ENCODE measurements around the gene PTOV1.
A peak's percentile ranks its signal among the peaks of the same experiment; 100 is the strongest.

PTOV1 gene

GRCh38 chr19:49873834-49874233 lies 22.9 kb downstream of the PTOV1 start:
- no peak for DNase-seq (ENCODE audit: low read depth)

DNA sequence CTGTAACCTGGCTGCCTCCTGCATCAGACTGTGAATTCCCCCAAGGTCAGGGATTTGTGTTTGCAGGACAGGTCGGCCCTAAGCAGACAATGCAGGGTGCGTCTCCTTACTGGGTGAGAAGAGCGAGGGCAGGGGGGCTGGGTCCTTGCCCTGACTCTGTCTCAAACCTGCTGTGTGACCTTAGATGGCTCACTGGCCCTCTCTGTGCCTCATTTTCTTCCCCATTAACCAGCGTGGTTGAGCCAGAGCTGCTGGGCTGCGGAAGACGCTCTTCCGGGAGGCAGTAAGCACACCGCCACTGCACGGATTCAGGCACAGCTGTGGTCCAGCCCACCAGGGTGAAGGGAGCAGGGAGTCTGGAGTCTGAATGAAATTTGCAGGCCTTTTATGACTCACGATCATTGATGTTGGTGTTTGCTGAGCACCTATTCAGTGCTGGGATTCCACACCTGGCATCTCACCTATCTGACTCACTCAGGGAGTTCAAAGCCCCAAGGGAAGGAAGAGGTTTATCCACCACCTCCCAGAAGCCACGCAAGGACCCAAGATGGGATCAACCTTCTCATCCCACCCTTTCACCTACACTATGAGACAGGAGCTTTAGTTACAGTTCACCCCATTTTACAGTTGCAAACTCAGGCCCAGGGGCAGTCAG lies 23.7 kb downstream of the PTOV1 start:
- DNase-seq (ENCODE audit: low read depth) = no peak

DNA sequence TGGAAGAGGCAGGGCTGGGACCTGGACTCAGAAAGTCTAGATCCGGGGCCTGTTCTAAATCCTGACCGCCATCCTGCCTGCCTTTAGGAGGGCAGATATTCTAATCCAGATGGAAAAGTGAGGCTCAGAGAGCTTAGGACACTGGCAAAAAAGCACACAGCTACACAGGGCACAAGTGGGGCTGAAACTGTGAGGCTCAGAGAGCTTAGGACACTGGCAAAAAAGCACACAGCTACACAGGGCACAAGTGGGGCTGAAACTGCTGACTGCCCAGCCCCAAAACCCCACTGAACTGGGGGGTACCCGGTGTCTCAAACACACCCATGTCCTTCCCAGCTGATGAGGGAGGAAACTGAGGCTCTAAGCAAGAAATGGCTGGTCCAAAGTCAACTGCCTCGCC lies 24.2 kb downstream of the PTOV1 start:
- no peak for DNase-seq (ENCODE audit: low read depth)

DNA sequence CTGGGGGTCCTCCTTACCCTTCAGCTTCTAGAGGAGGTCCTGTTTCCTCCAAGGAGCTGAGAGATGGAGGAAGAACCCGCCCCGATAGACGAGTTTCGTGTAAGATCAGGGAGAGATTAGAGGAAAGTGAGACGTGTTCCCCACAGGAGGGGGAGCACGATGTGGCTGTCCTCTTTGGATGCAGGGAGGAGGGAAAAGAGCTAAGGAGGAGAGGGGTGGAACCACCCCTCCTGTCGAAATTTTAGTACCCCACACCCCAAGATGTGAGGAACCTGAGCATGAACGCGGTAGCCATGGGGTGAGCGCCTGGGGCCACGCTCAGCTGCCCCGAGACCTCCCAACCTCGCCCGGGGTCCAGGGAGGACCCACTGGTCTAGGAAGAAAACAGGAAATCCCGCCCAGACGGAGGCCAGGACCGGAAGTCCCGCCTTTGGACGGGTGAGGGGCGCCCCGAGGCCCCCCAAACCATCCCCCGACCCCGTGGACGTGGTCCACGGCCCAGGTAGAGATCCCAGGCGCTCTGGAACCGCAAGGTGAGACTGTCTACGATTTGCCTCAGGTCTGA lies 25.0 kb downstream of the PTOV1 start:
- peak; percentile 62 for DNase-seq (ENCODE audit: low read depth)

DNA sequence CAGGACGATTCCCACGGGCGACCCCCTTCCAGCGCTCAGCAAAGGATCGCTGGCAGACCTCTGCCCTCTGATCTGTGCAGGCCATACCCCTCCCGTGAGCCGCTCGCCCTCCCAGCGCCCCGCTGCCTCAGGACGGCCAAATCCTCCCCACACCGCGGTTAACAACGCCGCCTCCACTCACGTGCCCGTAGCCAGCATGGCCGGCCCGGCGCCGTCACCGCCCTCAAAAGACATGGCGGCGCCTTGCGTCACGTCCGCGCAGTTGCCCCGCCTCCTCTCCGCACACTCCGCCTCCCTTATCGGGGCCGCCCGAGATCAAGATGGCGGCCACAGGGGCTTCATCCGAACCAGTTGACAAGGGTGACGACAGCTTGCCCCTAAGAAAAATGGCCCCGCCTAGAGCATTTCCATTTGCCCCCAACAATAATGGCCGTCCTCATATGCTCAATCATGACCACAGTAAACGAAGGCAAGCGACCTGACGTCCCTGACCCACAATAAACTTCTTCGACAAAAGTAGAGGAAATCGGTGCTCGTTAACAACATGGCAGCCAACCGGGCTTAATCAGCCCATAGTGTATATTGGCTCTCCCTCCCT lies 25.6 kb downstream of the PTOV1 start:
- DNase-seq (ENCODE audit: low read depth) = peak; percentile 99

DNA sequence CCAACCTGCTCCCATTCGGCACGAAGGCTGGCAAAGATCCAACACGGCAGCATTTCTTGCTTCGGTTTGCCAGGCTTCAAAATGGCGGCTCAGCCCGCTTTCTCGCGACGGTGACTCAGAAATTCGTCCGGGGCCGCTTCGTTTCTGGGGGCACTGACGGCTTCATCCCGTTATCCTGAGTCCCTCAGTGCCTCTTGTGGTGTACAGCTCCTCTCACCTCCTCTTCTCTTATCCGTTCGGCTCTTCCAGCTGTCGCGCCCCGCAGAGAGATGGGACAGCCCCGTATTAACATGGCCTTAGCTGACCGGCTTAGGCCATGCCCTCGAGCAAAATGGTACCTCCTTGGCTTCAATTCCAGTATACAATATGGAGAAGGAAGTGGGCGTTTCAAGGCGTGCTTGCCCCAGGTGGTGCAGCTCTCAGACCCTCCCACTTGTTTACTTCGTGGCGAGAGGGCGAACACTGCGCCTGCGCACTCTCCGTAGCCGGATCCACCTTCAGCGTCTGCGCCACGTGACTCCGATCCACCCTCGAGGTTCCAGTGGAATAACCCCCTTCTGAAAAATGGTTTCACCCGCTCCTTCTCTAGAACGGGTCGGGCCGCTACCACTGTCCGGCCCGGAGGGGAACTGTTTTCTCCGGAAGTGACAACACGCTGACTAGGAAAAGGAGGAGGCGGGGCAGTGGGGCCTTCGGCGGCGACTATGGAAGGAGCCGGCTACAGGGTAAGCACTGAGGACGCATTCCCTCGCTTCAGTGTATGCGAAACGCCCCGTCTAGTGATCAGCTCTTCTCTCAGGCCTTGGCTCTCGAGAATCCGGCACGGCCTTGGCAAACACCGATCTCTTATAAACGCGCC lies 26.3 kb downstream of the PTOV1 start, which contains the start of the genes AKT1S1 and TBC1D17:
TSS of gene AKT1S1 (minus strand) at position 336 of the 859 bp plus-strand sequence. CDS start 4,060 bp downstream, outside the sequence.
TSS of gene TBC1D17 (plus strand) at position 683 of the 859 bp plus-strand sequence. CDS start at position 705, 22 bp downstream.
- DNase-seq (ENCODE audit: low read depth) = peak; percentile 100

DNA sequence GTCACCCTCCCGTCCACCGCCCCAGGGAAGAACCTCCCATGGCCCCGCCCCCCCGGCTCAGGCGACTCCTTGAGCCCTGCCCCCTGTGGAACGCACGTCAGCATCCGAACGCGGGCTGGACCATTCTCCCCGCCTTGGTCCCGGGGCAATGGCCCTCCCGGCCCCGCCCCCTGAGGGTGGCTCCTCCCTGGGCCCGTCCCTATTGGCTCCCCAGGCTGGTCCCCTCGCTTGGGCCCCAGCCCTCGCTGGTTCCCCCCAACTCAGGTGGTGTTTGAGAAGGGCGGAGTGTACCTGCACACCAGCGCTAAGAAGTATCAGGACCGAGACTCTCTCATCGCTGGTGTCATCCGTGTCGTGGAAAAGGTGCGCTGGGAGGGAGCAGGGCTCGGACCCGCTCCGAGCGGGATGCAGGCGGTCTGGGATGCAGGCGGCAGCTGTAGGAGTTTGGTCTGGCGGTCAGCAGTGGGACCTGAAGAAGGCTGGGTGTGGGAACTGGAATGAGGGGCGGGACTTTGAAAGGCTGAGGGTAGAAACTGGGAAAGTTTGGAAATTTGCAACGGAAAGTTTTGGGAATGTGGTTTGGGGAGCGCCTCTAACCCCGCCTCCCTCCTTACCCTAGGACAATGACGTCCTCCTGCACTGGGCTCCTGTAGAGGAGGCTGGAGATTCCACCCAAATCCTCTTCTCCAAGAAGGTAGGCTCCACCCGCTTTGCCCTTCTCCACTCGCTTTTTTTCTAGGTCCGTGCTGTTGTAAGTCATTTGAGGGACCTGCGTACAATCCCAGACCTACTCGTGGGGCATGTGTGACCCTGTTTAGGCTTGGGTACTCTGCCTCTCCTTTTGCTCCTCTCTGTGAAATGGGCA lies 27.2 kb downstream of the PTOV1 start:
- DNase-seq (ENCODE audit: low read depth) = peak; percentile 97

DNA sequence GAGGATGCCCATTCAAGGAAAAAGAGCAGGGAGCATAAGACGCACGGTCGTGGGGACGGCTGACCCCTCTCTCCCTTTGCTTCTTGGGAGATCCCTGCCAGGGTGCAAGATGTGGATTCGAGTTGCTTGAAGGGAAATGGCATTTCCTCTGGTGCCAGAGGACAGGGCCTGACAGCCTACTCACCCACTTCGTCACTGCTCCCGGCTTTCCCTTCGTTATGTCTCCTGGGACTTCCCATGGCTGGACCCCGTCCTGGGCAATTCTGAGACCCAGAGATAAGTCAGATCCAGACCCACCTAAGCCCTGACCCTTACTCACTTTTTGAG lies 27.7 kb downstream of the PTOV1 start:
- DNase-seq (ENCODE audit: low read depth) = no peak

DNA sequence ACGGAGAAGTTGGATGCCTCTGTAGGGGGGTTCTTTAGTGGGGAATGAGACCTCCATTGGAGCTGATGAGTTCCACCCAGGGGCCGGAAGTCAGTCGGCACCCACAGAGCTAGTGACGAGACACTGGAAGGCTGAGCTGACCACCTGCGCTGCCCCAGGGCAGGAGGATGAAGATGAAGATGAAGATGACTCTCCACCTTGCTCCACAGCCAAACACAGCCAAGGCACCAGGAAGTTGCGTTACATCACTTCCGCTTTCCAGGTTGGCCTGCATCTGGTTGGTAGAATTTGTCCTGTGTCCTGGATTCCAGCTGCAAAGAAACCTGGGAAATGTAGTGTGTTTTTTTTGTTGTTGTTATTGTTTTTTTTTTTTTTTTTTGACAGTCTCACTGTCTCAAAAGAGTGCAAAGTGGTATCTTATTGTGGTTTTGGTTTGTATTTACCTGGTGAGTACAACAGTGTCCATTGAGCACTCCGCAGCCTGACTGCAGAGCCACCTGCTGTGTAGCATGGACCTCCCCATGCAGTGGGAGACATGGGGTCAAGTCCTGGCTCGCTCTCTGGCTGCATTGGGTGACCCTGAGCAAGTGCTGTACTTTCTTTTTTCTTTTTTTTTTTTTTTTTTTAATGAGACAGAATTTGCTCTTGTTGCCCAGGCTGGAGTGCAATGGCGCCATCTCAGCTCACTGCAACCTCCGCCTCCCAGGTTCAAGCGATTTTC lies 28.4 kb downstream of the PTOV1 start:
- DNase-seq (ENCODE audit: low read depth) = no peak

DNA sequence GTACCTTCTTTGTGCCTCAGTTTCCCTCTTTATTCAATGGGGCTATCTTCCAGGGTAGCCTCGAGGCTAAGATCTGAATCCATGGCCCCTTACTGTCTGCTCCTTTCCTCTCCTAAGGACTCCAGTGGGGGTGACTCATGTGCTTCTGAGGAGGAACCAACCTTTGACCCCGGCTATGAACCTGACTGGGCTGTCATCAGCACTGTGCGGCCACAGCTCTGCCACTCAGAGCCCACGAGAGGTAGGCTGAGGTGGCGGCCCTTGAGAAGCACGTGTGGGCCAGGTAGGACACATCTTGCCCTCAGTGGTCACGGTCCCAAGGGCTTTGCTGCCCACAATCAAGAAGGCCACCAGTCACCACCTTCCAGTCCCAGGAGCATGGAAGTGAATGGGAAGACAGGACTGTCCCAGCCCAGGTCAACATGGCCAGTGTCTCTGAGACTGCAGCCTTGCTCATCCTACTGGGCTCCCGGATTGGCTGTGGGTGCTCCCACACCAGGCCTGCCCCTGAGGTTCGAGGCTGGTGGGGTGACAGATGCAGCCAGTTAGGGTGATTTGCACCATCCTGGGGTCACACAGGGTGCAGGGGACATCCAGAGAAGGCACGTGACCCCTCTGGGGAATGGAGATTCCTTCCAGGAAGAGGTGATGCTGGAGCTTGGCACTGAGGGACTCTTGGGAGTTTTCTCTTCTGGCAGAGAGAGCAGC lies 29.4 kb downstream of the PTOV1 start:
- DNase-seq (ENCODE audit: low read depth) = no peak

GRCh38 chr19:49881186-49881585 lies 30.2 kb downstream of the PTOV1 start:
- DNase-seq (ENCODE audit: low read depth) = no peak

DNA sequence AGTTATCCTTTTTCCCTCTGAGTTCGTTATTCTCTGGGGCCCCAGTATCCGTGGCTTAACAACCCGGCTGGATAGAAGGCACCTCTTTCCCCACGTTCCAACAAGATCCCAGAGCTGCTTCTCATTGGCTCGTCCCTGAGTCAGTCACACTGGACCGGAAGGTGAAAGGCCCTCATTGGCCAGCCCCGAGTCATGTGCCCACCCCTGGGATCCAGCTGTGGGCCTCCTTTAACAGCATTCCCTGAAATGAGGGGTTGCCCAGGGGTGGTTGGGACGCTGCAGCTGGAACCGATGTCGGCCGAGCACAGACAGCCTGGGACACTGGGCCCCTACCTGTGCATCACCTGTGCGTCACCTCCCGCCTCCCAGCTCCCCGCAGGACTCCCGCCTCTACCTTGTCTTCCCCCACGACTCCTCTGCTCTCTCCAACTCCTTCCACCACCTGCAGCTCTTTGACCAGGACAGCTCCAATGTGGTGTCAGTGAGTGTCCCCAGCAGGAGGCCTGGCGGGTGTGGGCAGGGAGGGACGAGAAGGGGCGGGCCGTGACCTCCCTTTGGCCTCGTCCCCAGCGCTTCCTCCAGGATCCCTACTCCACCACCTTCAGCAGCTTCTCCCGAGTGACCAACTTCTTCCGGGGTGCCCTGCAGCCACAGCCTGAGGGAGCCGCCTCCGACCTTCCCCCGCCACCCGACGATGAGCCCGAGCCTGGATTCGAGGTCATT lies 30.9 kb downstream of the PTOV1 start:
- DNase-seq (ENCODE audit: low read depth) = peak; percentile 25

GRCh38 chr19:49882643-49883042 lies 31.7 kb downstream of the PTOV1 start:
- no peak for DNase-seq (ENCODE audit: low read depth)

DNA sequence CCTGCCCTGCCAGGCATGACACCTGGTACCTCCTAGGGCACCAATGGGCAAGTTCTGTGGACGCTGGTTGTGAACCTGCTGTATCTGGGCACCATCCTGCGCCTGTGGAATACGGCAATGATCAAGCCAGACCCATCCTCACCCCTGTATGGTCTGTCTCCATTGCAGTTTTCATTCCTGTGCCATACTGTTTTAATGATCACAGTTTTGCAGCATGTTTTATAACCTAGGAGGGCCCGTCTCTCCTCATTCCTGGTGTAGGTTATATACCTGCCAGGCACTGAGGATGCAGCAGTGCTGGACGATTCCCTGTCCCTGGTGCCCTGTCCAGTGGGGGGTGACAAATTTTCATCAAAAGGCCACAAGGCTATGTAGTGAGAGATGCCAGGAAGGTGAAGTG lies 32.1 kb downstream of the PTOV1 start:
- no peak for DNase-seq (ENCODE audit: low read depth)

GRCh38 chr19:49884109-49884508 lies 33.1 kb downstream of the PTOV1 start:
- DNase-seq (ENCODE audit: low read depth) = no peak

DNA sequence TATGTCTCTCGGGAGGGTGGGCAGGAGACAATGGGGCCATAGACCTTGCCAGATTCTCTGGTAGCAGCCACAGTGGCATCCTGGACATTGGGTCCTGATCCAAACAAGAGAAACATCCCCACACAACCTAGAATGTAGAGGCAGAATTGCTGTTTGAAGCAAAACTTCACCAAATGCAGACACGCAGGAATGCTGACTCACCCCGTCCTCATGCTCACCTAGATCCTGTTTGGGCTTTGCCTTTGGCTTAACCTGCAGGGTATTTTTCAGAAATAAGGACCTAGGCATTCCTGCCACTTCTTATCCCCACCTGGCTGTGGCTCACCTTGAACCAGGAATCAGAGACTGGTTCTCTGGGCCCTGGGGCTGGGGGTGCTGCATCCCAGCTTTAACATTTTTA lies 33.8 kb downstream of the PTOV1 start:
- DNase-seq (ENCODE audit: low read depth) = no peak

DNA sequence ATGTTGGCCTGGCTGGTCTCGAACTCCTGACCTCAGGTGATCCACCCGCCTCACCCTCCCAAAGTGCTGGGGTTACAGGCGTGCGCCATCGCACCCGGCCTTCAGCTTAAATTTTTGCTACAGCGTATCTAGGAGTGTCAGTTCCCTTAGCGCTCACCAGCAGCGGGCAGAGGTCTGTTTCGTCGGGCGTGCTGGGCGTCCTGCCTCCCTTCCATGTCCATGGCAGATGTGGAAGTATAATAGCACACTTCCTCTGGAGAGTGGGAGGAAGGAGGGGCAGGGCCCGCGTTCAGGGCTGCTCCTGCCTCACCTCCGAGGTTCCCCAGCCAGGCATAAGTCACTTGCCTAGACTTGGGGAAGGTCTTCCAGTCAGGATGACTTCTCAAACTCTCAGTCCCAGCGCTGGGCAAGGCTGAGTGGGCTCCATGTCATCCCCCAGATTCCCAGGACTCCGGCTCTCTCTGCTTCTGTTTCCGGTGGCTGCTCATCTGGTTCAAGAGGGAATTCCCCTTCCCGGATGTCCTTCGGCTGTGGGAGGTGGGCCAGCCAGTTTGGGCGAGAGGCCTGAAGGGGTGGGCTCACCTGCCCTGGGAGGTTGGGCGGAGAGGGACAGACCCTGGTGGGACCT lies 36.2 kb downstream of the PTOV1 start:
- DNase-seq (ENCODE audit: low read depth) = no peak

- DNase-seq (ENCODE audit: low read depth) = no peak
Measured at GRCh38 chr19:49887665-49888509, 36.9 kb downstream of the PTOV1 start.
